Upper lobe of right lung (tissue), 1 donor: ENCODE data around the gene PPP2R2C. TPM values are rescaled to one million over a fixed set of nuclear protein-coding genes. Genes with fewer than 3 reads are reported as not detected.

ENCODE experiments used
- ATAC-seq: fragments of 200-7000 bp; cut with Tn5 transposase; one replicate; pipeline ENCODE4 v1.9.1; 2020; ENCODE audit warnings: mild to moderate bottlenecking, moderate library complexity
- DNase-seq: peaks from one replicate; pipeline ENCODE4 v3.0.0-alpha.2; 2020
- H3K27ac ChIP-seq: fragments of 200-600 bp; one replicate; pipeline ENCODE4 v1.8.0; 2022
- H3K27me3 ChIP-seq: fragments of 200-600 bp; one replicate; pipeline ENCODE4 v1.8.0; 2022; ENCODE audit warnings: mild to moderate bottlenecking
- H3K36me3 ChIP-seq: fragments of 200-600 bp; one replicate; pipeline ENCODE4 v1.8.0; 2022
- H3K4me1 ChIP-seq: fragments of 200-600 bp; one replicate; pipeline ENCODE4 v1.8.0; 2022
- H3K4me3 ChIP-seq: fragments of 200-600 bp; one replicate; pipeline ENCODE4 v1.8.0; 2022; ENCODE audit warnings: mild to moderate bottlenecking
- H3K9me3 ChIP-seq: fragments of 200-600 bp; one replicate; pipeline ENCODE4 v1.8.0; 2022
- intact Hi-C: fragments of 100-400 bp; cut with DNase I; formaldehyde crosslinking; loops from one replicate; pipeline ENCODE4 v1.11.0; 2022
- long read RNA-seq: library from polyadenylated mRNA; unstranded; transcript quantifications from one replicate; pipeline ENCODE4 v2.0.0, GENCODE V29; 2021
- total RNA-seq: library from RNA; stranded (reverse); fragmentation: NEBNext Ultra II Directional; extraction: Animal tissue kit (Norgen Biotek cat#: 25700); gene quantifications from one replicate; pipeline ENCODE4 v1.2.1, GENCODE V29; 2021
- TF ChIP-seq, protein P1 (sequence below): fragments of 200-600 bp; IDR thresholded peaks from one replicate; pipeline ENCODE4 v1.8.0; 2022; ENCODE audit warnings: antibody characterized with exemption
- donor health status: DM: no; HTN: yes; CAD: no; lungs with severe emphysema.

Gene PPP2R2C
- total RNA-seq, result 0.09 TPM
- long read RNA-seq, result 0 reads

DNA sequence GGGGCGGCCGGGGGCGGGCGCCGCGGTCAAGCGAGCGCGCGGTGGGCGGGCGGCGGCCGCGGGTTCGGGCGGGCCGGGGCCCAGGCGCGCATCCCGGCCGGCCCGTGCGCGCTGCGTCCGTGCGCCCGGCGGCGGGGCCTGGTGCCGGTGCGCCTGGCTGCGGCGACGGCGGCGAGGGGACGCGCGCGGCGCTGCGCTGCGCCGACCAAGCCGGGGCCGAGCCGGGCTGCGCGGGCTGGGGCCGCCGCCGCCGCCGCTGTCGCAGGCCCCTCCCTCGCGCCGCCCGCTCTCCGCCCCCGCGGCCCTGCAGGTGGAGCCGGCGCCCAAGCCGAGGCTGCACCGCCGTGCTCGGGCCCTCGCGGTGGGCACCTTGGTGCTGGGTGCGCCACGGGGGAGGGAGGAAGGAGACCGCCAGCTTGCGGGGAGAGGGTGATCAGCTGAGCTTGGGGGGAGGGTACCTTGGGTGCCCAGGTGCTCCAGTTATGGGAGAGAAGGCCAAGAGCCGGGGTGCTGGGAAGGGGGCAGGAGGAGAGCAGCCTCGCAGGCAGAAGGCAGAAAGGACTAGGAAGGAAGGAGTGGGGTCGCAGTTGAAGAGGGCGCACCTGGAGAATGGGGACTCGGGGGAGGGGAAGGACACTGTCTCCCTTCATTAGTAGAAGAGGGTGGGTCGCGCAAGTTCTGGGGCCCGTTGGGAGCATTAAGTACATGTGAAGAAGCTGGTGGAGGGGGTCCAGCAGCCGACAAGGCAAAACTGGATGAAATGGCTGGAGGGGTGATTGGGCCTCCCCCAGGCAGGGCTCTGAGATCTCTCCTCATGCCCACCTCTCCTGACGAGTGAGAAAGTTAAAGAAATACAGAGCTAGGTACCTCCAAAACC is at the start of gene PPP2R2C:
Gene PPP2R2C (minus strand): TSS at position 228 of the 877 bp plus-strand sequence. CDS start 385 bp downstream, outside the sequence.
- H3K27ac ChIP-seq, result no peak within 1 kb of the TSS
- no peaks in the 10 kb centered on the region for H3K9me3 ChIP-seq
- TF ChIP-seq, protein P1, sequence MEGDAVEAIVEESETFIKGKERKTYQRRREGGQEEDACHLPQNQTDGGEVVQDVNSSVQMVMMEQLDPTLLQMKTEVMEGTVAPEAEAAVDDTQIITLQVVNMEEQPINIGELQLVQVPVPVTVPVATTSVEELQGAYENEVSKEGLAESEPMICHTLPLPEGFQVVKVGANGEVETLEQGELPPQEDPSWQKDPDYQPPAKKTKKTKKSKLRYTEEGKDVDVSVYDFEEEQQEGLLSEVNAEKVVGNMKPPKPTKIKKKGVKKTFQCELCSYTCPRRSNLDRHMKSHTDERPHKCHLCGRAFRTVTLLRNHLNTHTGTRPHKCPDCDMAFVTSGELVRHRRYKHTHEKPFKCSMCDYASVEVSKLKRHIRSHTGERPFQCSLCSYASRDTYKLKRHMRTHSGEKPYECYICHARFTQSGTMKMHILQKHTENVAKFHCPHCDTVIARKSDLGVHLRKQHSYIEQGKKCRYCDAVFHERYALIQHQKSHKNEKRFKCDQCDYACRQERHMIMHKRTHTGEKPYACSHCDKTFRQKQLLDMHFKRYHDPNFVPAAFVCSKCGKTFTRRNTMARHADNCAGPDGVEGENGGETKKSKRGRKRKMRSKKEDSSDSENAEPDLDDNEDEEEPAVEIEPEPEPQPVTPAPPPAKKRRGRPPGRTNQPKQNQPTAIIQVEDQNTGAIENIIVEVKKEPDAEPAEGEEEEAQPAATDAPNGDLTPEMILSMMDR, result no peak
- peaks cover 58% of the 10 kb centered on the region for H3K27me3 ChIP-seq
- no peak within 1 kb of the TSS for H3K4me3 ChIP-seq
- peaks cover 6% of the 10 kb centered on the region for H3K4me1 ChIP-seq
- DNase-seq (peak; percentile 34), ATAC-seq (no peak)
- H3K36me3 ChIP-seq, result no peaks in the 10 kb centered on the region
- intact Hi-C loops, result no loop called here

DNA sequence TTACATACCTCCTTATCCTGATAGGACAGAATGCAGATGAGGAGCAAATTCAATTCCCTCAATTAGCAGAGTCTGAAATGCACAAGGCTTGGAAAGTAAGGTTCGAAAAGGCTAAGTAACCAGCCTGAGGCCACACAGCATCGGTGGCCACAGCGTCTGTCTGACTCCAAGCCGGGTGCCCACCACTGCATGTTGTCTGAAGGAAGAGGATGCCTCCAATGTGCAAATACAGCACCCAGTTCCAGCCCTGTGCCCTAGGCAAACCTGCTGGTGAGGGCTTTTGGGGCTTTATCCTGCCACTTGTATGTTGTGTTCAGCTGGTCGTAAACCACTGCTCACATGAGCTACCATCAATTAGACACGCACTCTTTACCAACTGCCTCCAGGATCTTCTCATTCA is 48.6 kb upstream of the PPP2R2C start:
- H3K27ac ChIP-seq, result no peak overlapping the region
- H3K36me3 ChIP-seq, result no peaks in the 10 kb centered on the region
- H3K4me3 ChIP-seq, result no peak overlapping the region
- DNase-seq, result no peak
- H3K4me1 ChIP-seq, result no peaks in the 10 kb centered on the region
- no peaks in the 10 kb centered on the region for H3K9me3 ChIP-seq
- ATAC-seq, result no peak
- TF ChIP-seq, protein P1, result no peak
- intact Hi-C loops, result no loop called here
- peaks cover 20% of the 10 kb centered on the region for H3K27me3 ChIP-seq

DNA sequence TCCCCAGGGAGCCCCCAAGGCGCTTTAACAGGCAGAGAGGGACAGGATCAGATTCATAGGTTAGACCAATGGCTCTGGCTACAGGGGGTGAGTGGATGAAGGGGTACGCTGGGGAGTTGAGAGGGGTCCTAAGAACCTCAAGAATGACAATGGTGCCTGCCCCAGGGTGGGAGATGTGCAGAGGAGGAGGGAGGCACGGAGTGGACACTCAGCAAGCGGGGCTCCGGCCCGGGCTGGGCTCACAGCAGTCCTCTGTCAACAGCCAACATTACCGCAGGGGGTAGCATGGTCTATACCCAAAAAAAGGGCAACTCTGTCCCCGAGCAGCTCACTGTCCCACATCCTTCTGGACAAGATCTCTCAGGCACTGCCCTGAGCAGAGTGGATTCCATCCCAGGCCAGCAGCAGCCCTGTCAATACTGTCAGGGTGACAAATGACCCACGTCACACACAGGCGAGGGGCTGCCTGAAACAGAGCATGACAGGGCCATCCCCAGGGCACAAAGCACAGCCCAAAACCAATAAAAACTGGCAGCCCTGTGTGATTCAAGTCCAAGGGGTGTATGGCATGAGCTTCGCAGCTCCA is 47.7 kb upstream of the PPP2R2C start:
- no peaks in the 10 kb centered on the region for H3K4me1 ChIP-seq
- TF ChIP-seq, protein P1, result no peak
- peaks cover 20% of the 10 kb centered on the region for H3K27me3 ChIP-seq
- ATAC-seq (no peak), DNase-seq (no peak)
- H3K36me3 ChIP-seq, result no peaks in the 10 kb centered on the region
- no peak overlapping the region for H3K27ac ChIP-seq
- intact Hi-C loops, result no loop called here
- H3K4me3 ChIP-seq, result no peak overlapping the region
- H3K9me3 ChIP-seq, result no peaks in the 10 kb centered on the region

DNA sequence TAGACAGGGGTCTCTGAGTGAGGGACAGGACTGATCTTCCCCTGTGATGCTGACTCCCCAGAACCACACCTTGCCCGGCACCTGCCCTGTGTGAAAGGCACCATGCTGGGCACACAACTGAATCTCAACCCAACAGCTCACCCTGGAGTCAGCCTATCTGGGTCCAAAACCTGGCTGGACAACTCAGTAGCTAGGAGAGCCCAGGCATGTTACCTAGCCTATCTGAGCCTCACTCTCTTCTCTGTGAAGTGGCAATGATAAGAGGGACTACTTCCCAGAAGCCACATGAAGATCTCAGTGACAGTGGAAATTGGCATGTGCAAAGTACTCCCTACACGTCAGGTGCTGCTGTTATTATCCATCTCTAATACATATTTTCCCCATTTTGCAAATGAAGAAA is 44.8 kb upstream of the PPP2R2C start:
- H3K27me3 ChIP-seq, result peaks cover 19% of the 10 kb centered on the region
- ATAC-seq (no peak), DNase-seq (no peak)
- no peak overlapping the region for H3K4me3 ChIP-seq
- H3K27ac ChIP-seq, result no peak overlapping the region
- no peaks in the 10 kb centered on the region for H3K9me3 ChIP-seq
- TF ChIP-seq, protein P1, result no peak
- H3K36me3 ChIP-seq, result no peaks in the 10 kb centered on the region
- intact Hi-C loops, result no loop called here
- no peaks in the 10 kb centered on the region for H3K4me1 ChIP-seq

DNA sequence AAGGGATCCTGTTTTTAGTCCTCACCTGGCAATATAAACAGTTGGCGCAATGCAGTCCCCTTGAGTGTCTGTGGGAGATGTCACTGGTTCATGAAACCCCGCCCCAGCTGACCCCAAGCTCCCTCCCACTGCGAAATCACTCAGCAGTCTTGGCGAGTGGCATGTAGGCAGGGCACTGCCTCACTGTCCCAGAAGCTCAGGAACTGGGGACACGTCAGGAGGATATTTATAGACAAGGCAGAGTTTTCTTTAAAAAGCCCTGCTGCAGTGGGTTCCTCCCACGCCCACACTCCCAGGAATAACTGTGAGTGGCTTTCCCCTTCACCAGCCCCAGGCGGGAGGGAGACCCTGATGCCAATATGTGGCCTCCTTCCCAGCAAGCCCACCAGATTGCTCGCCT is 44.3 kb upstream of the PPP2R2C start:
- intact Hi-C loops, result no loop called here
- Histone ChIP-seq H3K27ac (no peak overlapping the region), H3K27me3 (peaks cover 15% of the 10 kb centered on the region), H3K36me3 (no peaks in the 10 kb centered on the region), H3K9me3 (no peaks in the 10 kb centered on the region), H3K4me3 (no peak overlapping the region), H3K4me1 (no peaks in the 10 kb centered on the region)
- DNase-seq (no peak), ATAC-seq (no peak)
- TF ChIP-seq, protein P1, result no peak
